COLO829 (cell line): Measurements from ENCODE around the gene MAPK14.

Experiments
- DNase-seq: peaks from one replicate; pipeline ENCODE4 v3.0.0; 2012; ENCODE audit warnings: low spot score

MAPK14 gene

DNA sequence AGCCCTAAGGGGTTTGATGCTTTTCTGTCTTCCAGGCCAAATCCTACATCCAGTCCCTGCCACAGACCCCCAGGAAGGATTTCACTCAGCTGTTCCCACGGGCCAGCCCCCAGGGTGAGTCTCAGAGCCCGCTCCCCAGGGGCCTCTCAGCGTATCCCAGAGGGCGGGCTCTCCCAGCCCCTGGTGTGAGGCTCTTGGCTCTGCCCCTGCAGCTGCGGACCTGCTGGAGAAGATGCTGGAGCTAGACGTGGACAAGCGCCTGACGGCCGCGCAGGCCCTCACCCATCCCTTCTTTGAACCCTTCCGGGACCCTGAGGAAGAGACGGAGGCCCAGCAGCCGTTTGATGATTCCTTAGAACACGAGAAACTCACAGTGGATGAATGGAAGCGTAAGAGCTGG lies 111.1 kb downstream of the MAPK14 start:
- no peak for DNase-seq

DNA sequence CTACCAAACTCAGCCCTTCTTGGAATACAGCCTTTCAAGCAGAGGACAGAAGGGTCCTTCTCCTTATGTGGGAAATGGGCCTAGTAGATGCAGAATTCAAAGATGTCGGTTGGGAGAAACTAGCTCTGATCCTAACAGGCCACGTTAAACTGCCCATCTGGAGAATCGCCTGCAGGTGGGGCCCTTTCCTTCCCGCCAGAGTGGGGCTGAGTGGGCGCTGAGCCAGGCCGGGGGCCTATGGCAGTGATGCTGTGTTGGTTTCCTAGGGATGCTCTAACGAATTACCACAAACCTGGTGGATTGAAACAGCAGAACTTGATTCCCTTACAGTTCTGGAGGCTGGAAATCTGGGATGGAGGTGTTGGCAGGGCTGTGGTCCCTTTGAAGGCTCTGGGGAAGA lies 111.8 kb downstream of the MAPK14 start:
- DNase-seq: no peak

- no peak for DNase-seq
These were observed 112.5 kb downstream of the MAPK14 start for GRCh38 chr6:36139991-36140710.

- DNase-seq: no peak
These were observed 113.5 kb downstream of the MAPK14 start for GRCh38 chr6:36141091-36141490.

DNA sequence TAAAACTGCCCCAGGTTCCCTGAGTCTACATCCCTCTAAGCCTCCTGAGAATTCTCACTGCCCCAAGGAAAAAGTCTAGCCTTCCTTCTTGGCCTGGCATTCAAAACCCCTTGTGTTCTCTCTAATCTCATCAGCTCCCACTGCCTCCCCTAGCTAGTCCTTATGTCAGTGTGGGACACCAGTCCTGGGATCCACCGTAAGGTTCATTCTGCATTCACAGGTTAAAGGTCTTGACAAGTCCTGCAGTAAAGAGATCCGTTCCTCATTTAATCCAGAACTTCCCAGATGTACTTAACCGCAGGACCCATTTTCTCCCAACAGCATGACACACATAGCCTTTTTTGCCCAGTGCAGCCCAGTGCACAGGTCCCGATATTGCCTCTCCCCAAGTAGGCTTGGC lies 114.4 kb downstream of the MAPK14 start:
- DNase-seq: no peak

DNA sequence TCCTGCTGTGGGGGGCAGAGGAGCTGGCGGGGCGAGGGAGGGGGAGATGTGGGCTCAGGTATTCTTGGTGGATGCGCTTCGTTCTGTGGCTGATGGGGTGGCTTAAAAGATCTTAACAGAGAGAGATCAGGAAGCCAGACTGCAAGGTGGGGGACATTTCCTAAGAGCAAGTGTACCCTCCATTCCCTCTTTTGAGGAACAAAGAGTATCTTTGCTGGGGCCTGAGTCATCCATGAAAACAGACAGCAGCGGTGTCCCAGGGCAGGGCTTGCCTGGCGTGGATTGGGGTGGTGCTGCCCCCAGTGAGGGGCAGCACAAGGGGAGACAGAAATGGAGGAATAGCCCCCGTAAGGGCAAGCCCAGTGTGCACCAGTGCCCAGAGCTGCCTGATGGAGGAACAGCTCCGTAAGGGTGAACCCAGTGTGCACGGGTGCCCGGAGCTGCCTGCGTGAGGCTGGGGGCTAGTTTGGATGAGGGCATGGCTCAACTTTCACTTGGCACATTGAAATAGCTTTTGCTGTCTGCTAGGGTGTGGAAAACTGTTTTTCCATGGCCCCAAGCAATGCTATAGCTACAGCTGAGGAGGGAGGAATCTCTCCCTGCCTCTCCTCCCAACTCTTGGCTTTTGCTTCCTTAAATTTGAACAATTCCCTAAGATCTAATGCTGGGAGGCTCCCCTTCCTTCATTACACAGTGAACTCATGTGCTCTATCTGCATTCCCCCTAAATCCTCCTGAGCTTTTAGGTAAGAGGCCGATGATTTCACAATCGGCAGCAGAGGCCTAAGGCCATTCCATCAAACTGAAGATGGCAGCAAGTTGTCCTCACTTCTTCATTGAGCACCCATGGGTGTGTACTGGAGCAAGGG lies 115.6 kb downstream of the MAPK14 start:
- no peak for DNase-seq

GRCh38 chr6:36145495-36145894 lies 117.9 kb downstream of the MAPK14 start:
- no peak for DNase-seq

GRCh38 chr6:36147294-36147693 lies 119.7 kb downstream of the MAPK14 start:
- no peak for DNase-seq

DNA sequence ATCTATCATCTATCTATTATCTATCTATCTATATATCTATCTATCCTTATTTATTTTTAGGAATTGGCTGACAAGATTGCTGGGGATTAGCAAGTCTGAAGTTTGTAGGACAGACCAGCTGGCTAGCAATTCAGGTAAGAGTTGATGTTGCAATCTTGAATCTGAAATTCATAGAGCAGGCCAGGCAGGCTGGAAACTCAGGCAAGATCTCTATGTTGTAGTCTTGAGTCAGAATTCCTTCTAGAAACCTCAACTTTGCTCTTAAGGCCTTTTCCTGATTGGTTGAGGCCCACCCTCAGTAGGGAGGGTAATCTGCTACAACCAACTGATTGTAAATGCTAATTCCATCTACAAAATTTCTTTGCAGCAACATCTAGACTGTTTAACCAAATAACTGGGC lies 121.9 kb downstream of the MAPK14 start:
- DNase-seq: no peak

GRCh38 chr6:36150283-36150682 lies 122.7 kb downstream of the MAPK14 start:
- no peak for DNase-seq

DNA sequence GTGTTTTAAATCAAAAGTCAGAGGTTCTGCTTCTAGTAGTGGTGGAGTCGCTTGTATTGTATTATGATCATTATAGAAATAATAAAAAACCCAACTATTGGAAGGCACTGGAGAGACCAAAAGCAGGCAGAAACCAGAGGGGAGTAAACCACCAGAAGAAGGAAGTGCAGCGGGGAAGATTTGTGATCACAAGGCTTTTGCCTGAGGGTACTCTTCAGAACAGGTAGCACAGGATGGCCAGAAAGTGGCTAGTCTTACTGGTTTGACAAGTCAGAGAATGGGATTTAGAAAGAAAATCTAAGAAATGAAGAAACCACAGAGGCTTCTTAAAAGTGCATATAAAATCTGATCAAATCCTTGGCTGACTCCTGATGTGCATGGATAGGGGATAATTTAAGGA lies 126.7 kb downstream of the MAPK14 start:
- no peak for DNase-seq

DNA sequence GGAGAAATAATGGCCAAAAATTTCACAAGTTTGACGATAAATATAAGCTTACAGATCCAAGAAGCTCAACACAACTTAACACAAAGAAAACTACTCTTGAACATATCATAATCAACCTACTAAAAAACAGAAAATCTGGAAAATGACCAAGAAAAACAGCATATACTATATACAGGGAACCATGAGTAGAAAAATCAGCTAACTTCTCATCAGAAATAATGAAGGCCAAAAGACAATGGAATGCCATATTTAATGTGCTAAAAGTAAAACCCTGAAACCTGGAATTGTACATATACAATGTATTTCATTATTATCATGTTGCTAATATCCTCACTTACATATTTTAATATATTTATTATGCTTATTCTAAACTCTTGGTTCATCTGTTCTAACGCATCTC lies 128.1 kb downstream of the MAPK14 start:
- DNase-seq: no peak

- no peak for DNase-seq
These were observed 132.6 kb downstream of the MAPK14 start for GRCh38 chr6:36160147-36160760.
